Prostate gland (tissue), 2 donors: ENCODE data around the gene NPBWR2.

Experiments
- POLR2A ChIP-seq: fragments of 450-650 bp; IDR thresholded peaks from one replicate; pipeline ENCODE4 v1.6.1; 2016; ENCODE audit warnings: antibody characterized with exemption, mild to moderate bottlenecking
- POLR2AphosphoS5 ChIP-seq: sonication (generic); formaldehyde crosslinking; IDR thresholded peaks from one replicate; pipeline ENCODE4 v1.6.1; 2017; ENCODE audit warnings: antibody characterized with exemption
- TF ChIP-seq, protein P1 (sequence below), 4 experiments: fragments of 200-600 bp in 2 of 4; fragments of 450-650 bp in 2 of 4; sonication (generic) in 2 of 4; IDR thresholded peaks; 1 replicate in 3 of 4; 2 replicates in 1 of 4; pipeline ENCODE4 v1.5.1; 2016 to 2019; ENCODE audit warnings: antibody characterized with exemption in 4 of 4, mild to moderate bottlenecking in 2 of 4, moderate library complexity in 2 of 4

DNA sequence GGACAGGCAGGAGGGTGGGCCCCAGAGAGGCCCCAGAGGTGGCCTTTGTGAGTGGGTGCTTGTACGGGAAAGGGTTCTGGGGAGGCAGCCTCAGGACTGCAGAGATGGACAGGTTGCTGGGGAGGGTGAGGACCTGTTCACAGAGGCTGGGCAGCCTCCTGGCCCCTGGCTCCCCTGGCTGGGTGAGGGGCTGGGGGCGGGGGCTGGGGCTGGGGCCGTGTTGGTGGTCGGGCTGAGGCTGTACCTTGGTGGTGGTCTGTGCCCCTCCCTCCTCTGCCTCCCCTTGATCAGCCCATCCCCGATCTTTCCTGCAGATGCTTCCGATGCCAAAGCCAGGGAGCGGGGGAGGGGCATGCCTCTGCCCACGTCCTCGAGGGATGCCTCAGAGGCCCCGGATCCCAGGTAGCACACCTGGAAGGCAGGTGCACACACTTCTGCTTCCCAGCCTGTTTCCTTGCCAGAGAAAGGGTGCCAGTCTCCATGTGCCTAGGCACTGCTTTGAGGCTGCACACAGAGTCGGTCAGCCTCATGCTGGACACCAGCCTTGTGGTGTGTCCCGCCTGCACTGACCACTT is 39.5 kb downstream of the NPBWR2 start:
- TF ChIP-seq POLR2A (no peak), POLR2AphosphoS5 (no peak)
- TF ChIP-seq, protein P1, sequence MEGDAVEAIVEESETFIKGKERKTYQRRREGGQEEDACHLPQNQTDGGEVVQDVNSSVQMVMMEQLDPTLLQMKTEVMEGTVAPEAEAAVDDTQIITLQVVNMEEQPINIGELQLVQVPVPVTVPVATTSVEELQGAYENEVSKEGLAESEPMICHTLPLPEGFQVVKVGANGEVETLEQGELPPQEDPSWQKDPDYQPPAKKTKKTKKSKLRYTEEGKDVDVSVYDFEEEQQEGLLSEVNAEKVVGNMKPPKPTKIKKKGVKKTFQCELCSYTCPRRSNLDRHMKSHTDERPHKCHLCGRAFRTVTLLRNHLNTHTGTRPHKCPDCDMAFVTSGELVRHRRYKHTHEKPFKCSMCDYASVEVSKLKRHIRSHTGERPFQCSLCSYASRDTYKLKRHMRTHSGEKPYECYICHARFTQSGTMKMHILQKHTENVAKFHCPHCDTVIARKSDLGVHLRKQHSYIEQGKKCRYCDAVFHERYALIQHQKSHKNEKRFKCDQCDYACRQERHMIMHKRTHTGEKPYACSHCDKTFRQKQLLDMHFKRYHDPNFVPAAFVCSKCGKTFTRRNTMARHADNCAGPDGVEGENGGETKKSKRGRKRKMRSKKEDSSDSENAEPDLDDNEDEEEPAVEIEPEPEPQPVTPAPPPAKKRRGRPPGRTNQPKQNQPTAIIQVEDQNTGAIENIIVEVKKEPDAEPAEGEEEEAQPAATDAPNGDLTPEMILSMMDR (IDR thresholded peaks at IDR 0.05): no peak
